HG03432 (cell line): Measurements from ENCODE around the gene TTC29.
"Not testable (repeated sequence)": the region's sequence is repeated elsewhere in the genome, so short reads cannot be mapped to it uniquely, and the experiment has no call there.

Experiments
- ATAC-seq: cut with Tn5 transposase; IDR thresholded peaks from one replicate; pipeline ENCODE4 v1.9.1; 2021; ENCODE audit warnings: mild to moderate bottlenecking, moderate library complexity; ENCODE audit not compliant: unreplicated experiment

TTC29 gene

GRCh38 chr4:146883070-146883469 is 62.6 kb downstream of the TTC29 start:
- no peak for ATAC-seq

- no peak for ATAC-seq
Measured at GRCh38 chr4:146857298-146857697, 88.4 kb downstream of the TTC29 start.

GRCh38 chr4:146855761-146856160 is 89.9 kb downstream of the TTC29 start:
- ATAC-seq = no peak

- no peak for ATAC-seq
Measured at GRCh38 chr4:146852360-146852759, 93.3 kb downstream of the TTC29 start.

- no peak for ATAC-seq
Measured at GRCh38 chr4:146847345-146847744, 98.3 kb downstream of the TTC29 start.

- ATAC-seq = no peak
Measured at GRCh38 chr4:146846882-146847281, 98.8 kb downstream of the TTC29 start.

GRCh38 chr4:146844761-146845160 is 100.9 kb downstream of the TTC29 start:
- ATAC-seq = no peak

GRCh38 chr4:146842876-146843275 is 102.8 kb downstream of the TTC29 start:
- no peak for ATAC-seq

GRCh38 chr4:146840731-146841130 is 104.9 kb downstream of the TTC29 start:
- ATAC-seq = no peak

GRCh38 chr4:146835096-146835495 is 110.6 kb downstream of the TTC29 start:
- ATAC-seq = no peak

GRCh38 chr4:146834263-146835034 is 111.2 kb downstream of the TTC29 start:
- no peak for ATAC-seq

GRCh38 chr4:146833530-146833929 is 112.1 kb downstream of the TTC29 start:
- ATAC-seq = no peak

- not testable (repeated sequence) for ATAC-seq
Measured at GRCh38 chr4:146822980-146823379, 122.7 kb downstream of the TTC29 start.

GRCh38 chr4:146814750-146815149 is 130.9 kb downstream of the TTC29 start:
- no peak for ATAC-seq

GRCh38 chr4:146795711-146796110 is 150.0 kb downstream of the TTC29 start:
- ATAC-seq = no peak

- no peak for ATAC-seq
Measured at GRCh38 chr4:146793727-146794126, 151.9 kb downstream of the TTC29 start.

GRCh38 chr4:146791439-146791838 is 154.2 kb downstream of the TTC29 start:
- ATAC-seq = no peak

- no peak for ATAC-seq
Measured at GRCh38 chr4:146790515-146790914, 155.1 kb downstream of the TTC29 start.

GRCh38 chr4:146787731-146788130 is 157.9 kb downstream of the TTC29 start:
- ATAC-seq = no peak

- ATAC-seq = no peak
Measured at GRCh38 chr4:146776691-146777090, 169.0 kb downstream of the TTC29 start.

- ATAC-seq = no peak
Measured at GRCh38 chr4:146763560-146763959, 182.1 kb downstream of the TTC29 start.

GRCh38 chr4:146762016-146762415 is 183.6 kb downstream of the TTC29 start:
- ATAC-seq = no peak

GRCh38 chr4:146742416-146742815 is 203.2 kb downstream of the TTC29 start:
- no peak for ATAC-seq
